Pancreas (tissue), 10 donors: ENCODE data around the gene FEM1B. TPM values are rescaled to one million over a fixed set of nuclear protein-coding genes. Genes with fewer than 3 reads are reported as not detected.

Experiments
- ATAC-seq, 4 donors: fragments of 200-7000 bp; cut with Tn5 transposase; one replicate each; pipeline versions ENCODE4 v1.8.0 to v1.9.1; 2020; ENCODE audit warnings: mild to moderate bottlenecking in 4 of 4, moderate library complexity in 4 of 4
- DNase-seq, 6 donors: peaks; one replicate each; pipeline ENCODE4 v3.0.0-alpha.2; 2020
- FAIRE-seq: peaks from 2 replicates; lab custom pipeline; 2012; peaks lifted over from hg19 to GRCh38; lab: Jason Lieb, UNC
- H3K27ac ChIP-seq, 4 donors: fragments of 200-600 bp; sonication (generic); 1 replicate in 3 of 4; 2 replicates in 1 of 4; pipeline versions ENCODE4 v1.5.0 to v1.8.0; 2020
- H3K27me3 ChIP-seq, 4 donors: fragments of 200-600 bp; one replicate each; pipeline ENCODE4 v1.8.0; 2021
- H3K36me3 ChIP-seq, 3 donors: fragments of 200-600 bp; sonication (generic) in 1 of 3; one replicate each; pipeline versions ENCODE4 v1.5.0 to v1.8.0; 2020 to 2021
- H3K4me1 ChIP-seq, 3 donors: fragments of 200-600 bp; one replicate each; pipeline ENCODE4 v1.8.0; 2021
- H3K4me3 ChIP-seq, 4 donors: fragments of 200-600 bp; sonication (generic) in 2 of 4; one replicate each; pipeline versions ENCODE4 v1.5.0 to v1.8.0; 2020 to 2021
- H3K9me3 ChIP-seq, 4 donors: fragments of 200-600 bp; one replicate each; pipeline ENCODE4 v1.8.0; 2021
- WGBS, 2 donors: extraction: QIAGEN DNeasy Blood & Tissue Kit; methylation state at CpG; one replicate each; pipeline ENCODE4 v1.1.7; 2013; 5-methylcytosine and 5-hydroxymethylcytosine counted together
- intact Hi-C, 3 donors: fragments of 100-400 bp; cut with DNase I; formaldehyde crosslinking; loops; one replicate each; pipeline versions ENCODE4 v1.11.1 to v1.14.2; 2022
- polyA plus RNA-seq, 2 donors: library from polyadenylated mRNA; stranded (reverse); fragments of 200-250 nt; gene quantifications; one replicate each; pipeline ENCODE4 v1.2.3, GENCODE V29; 2013
- total RNA-seq, 6 donors: library from RNA; stranded (reverse); fragmentation: NEBNext Ultra II Directional in 4 of 6; extraction: Animal tissue kit (Norgen Biotek cat#: 25700) in 4 of 6; gene quantifications; one replicate each; pipeline versions ENCODE4 v1.2.1 to v1.2.4, GENCODE V29; 2021 to 2023
- TF ChIP-seq, protein P1 (sequence below), 4 donors: fragments of 200-600 bp; sonication (generic) in 3 of 4; IDR thresholded peaks; one replicate each; pipeline versions ENCODE4 v1.5.0 to v1.8.0; 2021; ENCODE audit warnings: antibody characterized with exemption in 4 of 4
- donor health status: healthy with polysubstance abuse.
- donor health status: DM: no; HTN: no; CAD: no; lungs with moderate emphysema.
- donor health status: DM: no; HTN: no; CAD: no.
- donor health status: control.
- donor health status: control.
- donor health status: Bipolar disorder and iron deficiency.
- donor health status: DM: yes; HTN: yes; CAD: no.
- donor health status: DM: no; HTN: no; CAD: no.
- donor health status: DM: no; HTN: no; CAD: no.
- donor health status: DM: yes; HTN: yes; CAD: no.

Gene FEM1B
- total and polyA plus RNA-seq, 8 donors: 3.5 to 25.4 (median 13.6) TPM

DNA sequence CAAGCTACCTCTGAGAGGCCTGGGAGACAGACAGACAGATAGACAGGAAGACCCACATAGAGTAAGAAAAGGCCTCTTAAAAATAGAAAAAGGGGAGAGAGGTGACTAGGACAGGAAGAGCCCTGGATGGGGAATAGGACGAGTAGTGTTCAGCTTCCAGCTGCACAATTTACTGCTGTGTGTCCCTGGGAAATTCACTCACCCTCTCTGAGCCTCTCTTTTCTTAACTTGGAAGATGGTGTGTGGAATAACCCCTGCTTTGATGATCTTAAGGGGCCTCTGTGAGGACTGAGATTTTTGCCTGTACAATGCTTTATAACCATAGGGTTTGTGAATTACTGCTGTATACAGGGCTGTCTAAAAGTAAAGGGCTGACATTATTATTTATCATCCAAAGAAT, 37.5 kb downstream of the FEM1B start:
- TF ChIP-seq, protein P1, sequence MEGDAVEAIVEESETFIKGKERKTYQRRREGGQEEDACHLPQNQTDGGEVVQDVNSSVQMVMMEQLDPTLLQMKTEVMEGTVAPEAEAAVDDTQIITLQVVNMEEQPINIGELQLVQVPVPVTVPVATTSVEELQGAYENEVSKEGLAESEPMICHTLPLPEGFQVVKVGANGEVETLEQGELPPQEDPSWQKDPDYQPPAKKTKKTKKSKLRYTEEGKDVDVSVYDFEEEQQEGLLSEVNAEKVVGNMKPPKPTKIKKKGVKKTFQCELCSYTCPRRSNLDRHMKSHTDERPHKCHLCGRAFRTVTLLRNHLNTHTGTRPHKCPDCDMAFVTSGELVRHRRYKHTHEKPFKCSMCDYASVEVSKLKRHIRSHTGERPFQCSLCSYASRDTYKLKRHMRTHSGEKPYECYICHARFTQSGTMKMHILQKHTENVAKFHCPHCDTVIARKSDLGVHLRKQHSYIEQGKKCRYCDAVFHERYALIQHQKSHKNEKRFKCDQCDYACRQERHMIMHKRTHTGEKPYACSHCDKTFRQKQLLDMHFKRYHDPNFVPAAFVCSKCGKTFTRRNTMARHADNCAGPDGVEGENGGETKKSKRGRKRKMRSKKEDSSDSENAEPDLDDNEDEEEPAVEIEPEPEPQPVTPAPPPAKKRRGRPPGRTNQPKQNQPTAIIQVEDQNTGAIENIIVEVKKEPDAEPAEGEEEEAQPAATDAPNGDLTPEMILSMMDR (IDR thresholded peaks at IDR 0.05): no peak
- peaks cover 4 to 9% (median 7%) of the 10 kb centered on the region in 3 donors for H3K4me1 ChIP-seq
- H3K4me3 ChIP-seq: no peak overlapping the region
- no peaks in the 10 kb centered on the region for H3K9me3 ChIP-seq
- H3K27ac ChIP-seq: no peak overlapping the region
- FAIRE-seq (no peak), ATAC-seq (no peak), DNase-seq (no peak)
- H3K36me3 ChIP-seq: no peaks in the 10 kb centered on the region
- WGBS, 2 donors: 87 to 91% methylated on average over 1 of the region's 1 CpG
- H3K27me3 ChIP-seq: no peaks in the 10 kb centered on the region
- intact Hi-C loops: no loop called here

DNA sequence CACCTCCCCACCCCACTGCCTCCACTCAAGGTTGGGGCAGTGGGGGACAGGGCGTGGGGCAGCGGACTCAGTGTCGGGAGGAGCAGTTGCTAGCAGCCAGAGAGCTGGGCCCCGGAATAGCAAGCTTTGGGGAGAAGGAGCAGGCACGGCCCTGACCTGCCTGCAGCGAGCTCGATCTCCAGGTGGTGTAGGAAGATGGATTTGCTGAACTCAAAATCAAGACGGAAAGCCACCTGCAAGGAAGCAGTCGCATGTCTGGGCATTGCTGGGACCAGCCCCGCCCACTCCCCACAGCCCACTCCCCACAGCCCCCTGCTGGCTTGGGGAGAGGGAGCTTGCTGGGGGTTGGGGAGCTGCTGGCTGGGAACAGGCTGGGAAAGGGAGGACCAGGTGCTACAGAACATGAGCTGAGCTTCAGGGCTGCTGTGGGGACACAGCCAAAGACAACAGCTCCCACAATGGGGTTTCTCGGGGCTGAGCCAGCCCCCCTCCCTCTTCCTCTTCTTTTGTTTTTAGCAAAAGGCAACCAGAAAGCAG, 38.0 kb downstream of the FEM1B start:
- FAIRE-seq (no peak), DNase-seq (peak in 1 of 6 donors; percentile 31)

DNA sequence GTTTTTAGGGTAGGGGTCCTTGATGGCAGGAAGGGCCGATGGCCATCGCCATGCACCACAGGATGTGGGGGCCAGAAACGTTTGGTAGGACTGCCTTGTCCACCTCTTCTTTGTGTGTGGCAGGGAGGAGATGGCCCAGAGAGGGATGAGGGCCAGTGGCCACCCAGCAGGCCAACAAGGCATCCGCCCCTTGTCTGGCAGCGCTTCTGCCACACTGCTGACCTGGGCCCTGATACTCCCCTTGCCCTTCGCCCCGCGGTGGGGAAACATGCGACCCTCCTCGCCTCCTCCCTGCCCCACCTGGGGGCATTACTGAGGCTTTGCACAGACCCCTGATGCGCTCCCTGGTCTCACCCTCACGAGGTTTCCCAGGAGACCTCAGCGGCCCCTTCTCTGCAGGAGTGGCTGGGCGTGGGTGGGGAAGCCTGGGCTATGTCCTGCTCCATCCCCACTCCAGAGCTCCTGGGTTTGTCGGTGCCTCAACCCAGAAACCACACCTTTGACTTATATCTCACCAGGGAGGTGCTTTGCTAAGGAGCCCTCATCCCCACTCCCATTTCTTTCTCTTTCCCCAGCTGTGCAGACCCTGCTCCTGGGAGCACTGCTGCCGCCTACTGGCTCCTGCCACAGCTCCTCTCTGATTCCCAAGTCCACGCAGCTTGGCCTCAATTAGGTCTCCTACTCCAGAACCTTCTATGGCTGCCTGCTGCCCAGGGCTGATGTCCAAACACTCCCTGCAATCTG, 38.7 kb downstream of the FEM1B start:
- Histone ChIP-seq H3K27me3 (no peaks in the 10 kb centered on the region), H3K27ac (no peak overlapping the region), H3K9me3 (no peaks in the 10 kb centered on the region), H3K4me1 (no peaks in the 10 kb centered on the region), H3K4me3 (no peak overlapping the region), H3K36me3 (no peaks in the 10 kb centered on the region)
- DNase-seq: peak in 1 of 6 donors; percentile 42
- intact Hi-C loops: no loop called here
- 78 to 82% methylated on average over 14 to 17 of the region's 17 CpGs for WGBS, 2 donors
- no peak for ATAC-seq
- no peak for FAIRE-seq
- TF ChIP-seq, protein P1 (IDR thresholded peaks at IDR 0.05): no peak

More for the DNA sequence above, 38.0 kb downstream of the FEM1B start:
- 82 to 83% methylated on average over 11 of the region's 11 CpGs for WGBS, 2 donors
- Histone ChIP-seq H3K27me3 (no peaks in the 10 kb centered on the region), H3K9me3 (no peaks in the 10 kb centered on the region), H3K4me1 (peaks cover 0 to 4% (median 3%) of the 10 kb centered on the region in 3 donors), H3K27ac (no peak overlapping the region), H3K36me3 (no peaks in the 10 kb centered on the region), H3K4me3 (no peak overlapping the region)
- TF ChIP-seq, protein P1 (IDR thresholded peaks at IDR 0.05): no peak
- ATAC-seq: no peak
- intact Hi-C loops: no loop called here

DNA sequence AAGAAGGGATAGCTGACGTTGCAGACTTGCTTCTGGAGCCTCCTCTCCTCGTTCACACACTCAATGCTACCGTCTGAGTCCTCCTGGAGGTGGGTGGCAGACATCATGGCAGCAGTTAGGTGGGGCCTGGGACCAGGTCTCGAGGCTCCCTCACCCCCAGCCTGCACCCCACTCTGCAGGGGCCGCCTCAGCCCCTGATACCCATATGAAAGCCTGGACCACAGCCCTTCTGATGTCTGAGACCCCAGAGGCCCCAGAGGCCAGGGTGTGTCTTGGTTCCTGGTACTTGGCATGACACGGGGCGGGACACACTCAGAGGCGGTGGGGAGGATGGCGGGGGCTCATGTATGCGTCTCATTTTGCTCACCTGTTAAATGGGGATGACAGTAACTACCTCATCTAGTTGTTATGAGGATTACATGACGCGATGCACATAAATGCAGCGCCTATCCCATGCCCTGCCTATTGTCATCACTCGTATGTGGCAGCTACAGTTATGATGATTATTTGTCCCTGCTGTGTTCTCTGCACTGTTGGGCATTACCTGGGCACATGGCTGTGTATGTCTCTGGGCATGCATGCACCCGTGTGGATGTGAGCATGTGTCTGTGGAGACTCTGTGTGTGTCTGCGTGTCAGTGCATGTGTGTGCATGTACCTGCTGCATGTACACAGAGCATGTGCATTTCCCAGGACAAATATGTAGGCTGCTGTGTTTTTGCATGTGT, 39.9 kb downstream of the FEM1B start:
- WGBS, 2 donors: 81 to 88% methylated on average over 16 of the region's 16 CpGs
- no peak overlapping the region for H3K4me3 ChIP-seq
- FAIRE-seq (no peak), DNase-seq (peak in 1 of 6 donors; percentile 34), ATAC-seq (no peak)
- intact Hi-C loops: no loop called here
- no peaks in the 10 kb centered on the region for H3K27me3 ChIP-seq
- no peaks in the 10 kb centered on the region for H3K4me1 ChIP-seq
- H3K27ac ChIP-seq: no peak overlapping the region
- TF ChIP-seq, protein P1 (IDR thresholded peaks at IDR 0.05): no peak
- no peaks in the 10 kb centered on the region for H3K9me3 ChIP-seq
- H3K36me3 ChIP-seq: no peaks in the 10 kb centered on the region
